GM10248 (cell line): ENCODE results near the gene PEDS1.

Source experiments
- CTCF ChIA-PET: fragments of 300-600 bp; sonication (Branson Sonifier 250); formaldehyde crosslinking; extraction: SDS; loops from one replicate; lab custom pipeline; 2021; ENCODE audit warnings: antibody characterized with exemption; lab: Yijun Ruan, JAX
- POLR2A ChIA-PET: fragments of 350-650 bp; sonication (Branson Sonifier 250); formaldehyde crosslinking; extraction: SDS; loops from one replicate; lab custom pipeline; 2020; ENCODE audit warnings: antibody characterized with exemption; lab: Yijun Ruan, JAX
- DNase-seq: peaks from one replicate; pipeline ENCODE4 v3.0.0; 2012; ENCODE audit errors: extremely low spot score
- TF ChIP-seq, protein P1 (sequence below): IDR thresholded peaks from 2 replicates; pipeline ENCODE4 v1.5.1; 2012; ENCODE audit warnings: mild to moderate bottlenecking, low read depth; ENCODE audit errors: extremely low read depth, missing control alignments, control extremely low read depth

Gene PEDS1

GRCh38 chr20:50198180-50198666 is 44.7 kb upstream of the PEDS1 start:
- DNase-seq: no peak
- ChIA-PET CTCF (no interaction called here), POLR2A (no interaction called here)
- TF ChIP-seq, protein P1, sequence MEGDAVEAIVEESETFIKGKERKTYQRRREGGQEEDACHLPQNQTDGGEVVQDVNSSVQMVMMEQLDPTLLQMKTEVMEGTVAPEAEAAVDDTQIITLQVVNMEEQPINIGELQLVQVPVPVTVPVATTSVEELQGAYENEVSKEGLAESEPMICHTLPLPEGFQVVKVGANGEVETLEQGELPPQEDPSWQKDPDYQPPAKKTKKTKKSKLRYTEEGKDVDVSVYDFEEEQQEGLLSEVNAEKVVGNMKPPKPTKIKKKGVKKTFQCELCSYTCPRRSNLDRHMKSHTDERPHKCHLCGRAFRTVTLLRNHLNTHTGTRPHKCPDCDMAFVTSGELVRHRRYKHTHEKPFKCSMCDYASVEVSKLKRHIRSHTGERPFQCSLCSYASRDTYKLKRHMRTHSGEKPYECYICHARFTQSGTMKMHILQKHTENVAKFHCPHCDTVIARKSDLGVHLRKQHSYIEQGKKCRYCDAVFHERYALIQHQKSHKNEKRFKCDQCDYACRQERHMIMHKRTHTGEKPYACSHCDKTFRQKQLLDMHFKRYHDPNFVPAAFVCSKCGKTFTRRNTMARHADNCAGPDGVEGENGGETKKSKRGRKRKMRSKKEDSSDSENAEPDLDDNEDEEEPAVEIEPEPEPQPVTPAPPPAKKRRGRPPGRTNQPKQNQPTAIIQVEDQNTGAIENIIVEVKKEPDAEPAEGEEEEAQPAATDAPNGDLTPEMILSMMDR: no peak

GRCh38 chr20:50197463-50198179 is 44.1 kb upstream of the PEDS1 start:
- TF ChIP-seq, protein P1: no peak
- DNase-seq: no peak
- CTCF ChIA-PET: interaction anchor here (2.8 kb wide), 1 partner anchor 267 kb away, joined by 9 read pairs; no protein-coding TSS in a partner anchor
- POLR2A ChIA-PET: no interaction called here

GRCh38 chr20:50196896-50197295 is 43.4 kb upstream of the PEDS1 start:
- POLR2A ChIA-PET: no interaction called here
- CTCF ChIA-PET: interaction anchor here (2.8 kb wide), 1 partner anchor 267 kb away, joined by 9 read pairs; no protein-coding TSS in a partner anchor
- TF ChIP-seq, protein P1: no peak
- DNase-seq: no peak

GRCh38 chr20:50196248-50196647 is 42.7 kb upstream of the PEDS1 start:
- DNase-seq: no peak
- TF ChIP-seq, protein P1: no peak
- POLR2A ChIA-PET: no interaction called here
- CTCF ChIA-PET: interaction anchor here (2.8 kb wide), 1 partner anchor 268 kb away, joined by 9 read pairs; no protein-coding TSS in a partner anchor

DNA sequence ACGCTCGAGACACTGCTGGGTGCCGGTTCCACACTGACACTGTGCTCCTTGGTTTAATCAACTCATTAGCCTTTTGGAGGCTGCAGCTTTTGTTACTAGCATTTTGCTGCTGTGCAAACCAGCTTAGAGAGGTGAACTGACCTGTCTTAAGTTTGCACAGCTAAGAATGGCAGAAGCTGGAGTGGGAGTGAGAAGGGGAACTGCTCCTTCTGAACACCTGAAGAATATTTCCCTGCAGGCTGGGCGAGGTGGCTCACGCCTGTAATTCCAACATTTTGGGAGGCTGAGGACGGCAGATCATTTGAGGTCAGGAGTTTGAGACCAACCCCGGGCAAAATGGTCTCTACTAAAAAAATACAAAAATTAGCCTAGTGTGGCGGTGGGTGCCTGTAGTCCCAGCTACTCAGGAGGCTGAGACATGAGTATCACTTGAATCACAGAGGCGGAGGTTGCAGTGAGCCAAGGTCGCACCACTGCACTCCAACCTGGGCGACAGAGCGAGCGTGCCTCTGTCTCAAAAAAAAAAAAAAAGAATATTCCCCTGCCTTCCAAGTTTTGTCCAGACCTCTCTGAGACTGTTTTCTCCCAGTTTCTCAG is 42.1 kb upstream of the PEDS1 start:
- ChIA-PET CTCF (interaction anchor here (2.8 kb wide), 1 partner anchor 269 kb away, joined by 9 read pairs; no protein-coding TSS in a partner anchor), POLR2A (no interaction called here)
- TF ChIP-seq, protein P1: no peak
- no peak for DNase-seq

- CTCF ChIA-PET: interaction anchor here (2.8 kb wide), 1 partner anchor 269 kb away, joined by 9 read pairs; no protein-coding TSS in a partner anchor
- POLR2A ChIA-PET: no interaction called here
- TF ChIP-seq, protein P1: no peak
- no peak for DNase-seq
These were observed 41.5 kb upstream of the PEDS1 start for GRCh38 chr20:50194831-50195523.
